Fibroblast of villous mesenchyme (primary cell): ENCODE results near the gene RAB11FIP3. TPM values are rescaled to one million over a fixed set of nuclear protein-coding genes. Genes with fewer than 3 reads are reported as not detected.

Experiments used
- DNase-seq: peaks from one replicate; pipeline ENCODE4 v3.0.0-alpha.2; 2010; ENCODE audit warnings: low read depth
- H3K4me3 ChIP-seq: 2 replicates; pipeline ENCODE4 v1.5.1; 2011; ENCODE audit warnings: low read depth, mild to moderate bottlenecking, low read length
- CTCF ChIP-seq: IDR thresholded peaks from 2 replicates; pipeline ENCODE4 v1.5.1; 2012; ENCODE audit warnings: low read depth, mild to moderate bottlenecking, low read length; ENCODE audit not compliant: insufficient read depth
- total RNA-seq: library from RNA; depleted of rRNA; stranded (reverse); fragments of >200 nt; gene quantifications from 2 replicates; pipeline ENCODE4 v1.2.3, GENCODE V29; 2012

Gene RAB11FIP3
- total RNA-seq, 1 donor = 19.4 TPM

GRCh38 chr16:396605-397004 is 28.8 kb upstream of the RAB11FIP3 start:
- H3K4me3 ChIP-seq = peak overlapping the region; percentile 65
- peak; percentile 62 for DNase-seq
- no peak for TF ChIP-seq CTCF

- DNase-seq = no peak
- TF ChIP-seq CTCF = no peak
- peak within 1 kb of the TSS; percentile 65 for H3K4me3 ChIP-seq
Observed at GRCh38 chr16:397135-397661, 28.3 kb upstream of the RAB11FIP3 start, which contains the start of gene NME4. Gene NME4, plus strand, starts transcription at chr16:397199. Its CDS starts 24 bp downstream, at chr16:397223.

- H3K4me3 ChIP-seq = peak overlapping the region; percentile 54
- DNase-seq = peak; percentile 76
- TF ChIP-seq CTCF = peak; percentile 47
Observed at GRCh38 chr16:397736-398332, 27.6 kb upstream of the RAB11FIP3 start.

GRCh38 chr16:398561-399339 is 26.7 kb upstream of the RAB11FIP3 start:
- TF ChIP-seq CTCF = no peak
- no peak overlapping the region for H3K4me3 ChIP-seq
- DNase-seq = no peak

GRCh38 chr16:399340-400019 is 26.0 kb upstream of the RAB11FIP3 start:
- no peak for TF ChIP-seq CTCF
- no peak for DNase-seq
- H3K4me3 ChIP-seq = no peak overlapping the region

GRCh38 chr16:400061-400591 is 25.3 kb upstream of the RAB11FIP3 start:
- no peak for DNase-seq
- no peak for TF ChIP-seq CTCF
- no peak overlapping the region for H3K4me3 ChIP-seq
